Measurements from ENCODE around the gene MYO18A. TPM values are rescaled to one million over a fixed set of nuclear protein-coding genes. Genes with fewer than 3 reads are reported as not detected.
"Not testable (repeated sequence)": the region's sequence is repeated elsewhere in the genome, so short reads cannot be mapped to it uniquely, and the experiment has no call there.

The MYO18A gene
- polyA plus RNA-seq, 12 donors: 125 to 328 (median 222) TPM; not detected in 1

DNA sequence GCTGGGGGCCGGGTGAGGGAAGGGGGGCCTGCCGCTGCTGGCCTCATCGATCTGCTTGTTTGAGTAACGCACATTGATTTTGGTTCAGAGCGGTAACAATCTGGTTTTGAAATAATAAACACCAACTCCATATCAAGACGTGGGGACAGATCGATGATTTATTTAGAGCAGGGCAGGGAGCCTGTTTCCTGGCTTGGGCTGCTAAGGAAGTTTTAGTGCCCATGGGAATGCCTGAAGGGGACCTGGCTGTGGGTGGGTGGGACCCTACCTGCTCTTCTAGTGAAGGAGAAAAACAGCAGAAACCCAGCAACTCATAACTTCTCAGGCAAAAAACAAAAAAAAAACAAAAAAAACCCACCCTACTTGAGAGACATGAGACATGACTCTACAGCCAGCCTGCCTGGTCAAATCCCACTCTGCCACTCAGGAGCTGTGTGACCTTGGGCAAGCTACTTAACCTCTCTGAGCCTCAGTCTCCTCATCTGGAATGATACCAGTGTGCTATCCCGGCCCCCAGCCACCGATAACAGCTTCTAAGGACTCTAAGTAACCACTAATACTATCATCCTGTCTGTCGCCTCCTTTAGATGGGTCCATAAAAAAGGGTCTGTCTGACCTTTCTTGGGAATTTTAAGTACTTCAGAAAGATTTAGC is 71.2 kb downstream of the MYO18A start:
- no peak for DNase-seq

DNA sequence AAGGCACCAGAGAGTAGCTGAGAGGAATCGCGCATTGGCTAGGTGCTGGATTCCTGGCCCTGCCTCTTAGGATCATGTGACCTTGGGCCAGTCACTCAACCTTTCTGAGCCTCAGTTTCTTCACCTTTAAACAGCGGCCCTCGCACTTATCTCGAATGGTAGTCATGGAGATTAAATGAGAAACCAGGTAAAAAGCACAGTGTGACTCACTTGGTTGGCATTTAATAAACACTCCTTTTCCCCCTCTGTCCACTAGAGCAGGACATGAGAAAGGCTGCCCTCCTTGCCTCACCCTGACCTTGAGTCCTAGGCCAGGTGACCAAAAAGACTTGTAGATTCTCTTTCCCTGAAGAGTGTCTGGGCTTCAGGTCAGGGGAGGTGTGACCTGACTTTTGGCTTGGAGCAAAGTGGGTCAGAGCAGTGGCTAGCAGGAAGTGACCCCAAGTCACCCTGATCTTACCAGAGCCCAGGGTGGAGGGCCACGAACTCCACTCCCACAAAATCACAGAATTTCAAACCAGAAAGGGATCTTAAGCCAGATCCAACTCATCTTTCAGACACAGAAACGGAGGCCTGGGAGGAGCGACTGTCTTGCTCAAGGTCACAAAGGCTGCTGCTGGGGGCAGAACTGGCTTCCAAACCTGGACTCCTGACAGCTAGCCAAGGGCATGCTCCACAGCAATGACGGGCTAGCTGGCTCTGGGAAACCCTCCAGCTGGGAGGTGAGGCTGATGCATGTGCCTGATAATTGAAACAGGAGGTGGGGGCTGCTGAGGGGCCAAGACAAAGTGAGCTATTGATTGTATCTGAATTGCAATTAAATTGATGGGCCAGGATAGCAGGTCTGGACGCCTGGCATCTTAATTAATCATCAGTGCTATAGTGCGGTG is 72.0 kb downstream of the MYO18A start:
- DNase-seq: no peak

DNA sequence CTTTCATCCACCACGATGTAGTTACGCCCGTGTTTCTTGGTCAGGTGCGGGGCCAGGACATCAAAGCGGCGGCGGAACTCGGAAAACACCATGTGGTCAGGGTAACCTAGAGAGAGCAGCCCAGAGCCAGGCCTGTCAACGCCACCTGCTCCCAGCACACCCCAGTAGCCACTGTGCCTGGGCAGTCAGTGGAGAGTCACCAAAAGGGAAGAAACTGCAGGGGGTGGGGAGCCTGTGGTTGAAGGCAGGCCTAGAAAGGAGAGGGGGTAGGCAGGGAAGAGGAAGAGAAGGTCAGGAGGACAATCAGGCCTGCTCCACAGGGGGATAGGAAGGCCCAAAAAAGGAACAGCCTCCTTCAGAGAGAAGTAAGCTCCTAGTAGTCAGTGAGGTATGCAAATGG is 73.1 kb downstream of the MYO18A start:
- no peak for DNase-seq

DNA sequence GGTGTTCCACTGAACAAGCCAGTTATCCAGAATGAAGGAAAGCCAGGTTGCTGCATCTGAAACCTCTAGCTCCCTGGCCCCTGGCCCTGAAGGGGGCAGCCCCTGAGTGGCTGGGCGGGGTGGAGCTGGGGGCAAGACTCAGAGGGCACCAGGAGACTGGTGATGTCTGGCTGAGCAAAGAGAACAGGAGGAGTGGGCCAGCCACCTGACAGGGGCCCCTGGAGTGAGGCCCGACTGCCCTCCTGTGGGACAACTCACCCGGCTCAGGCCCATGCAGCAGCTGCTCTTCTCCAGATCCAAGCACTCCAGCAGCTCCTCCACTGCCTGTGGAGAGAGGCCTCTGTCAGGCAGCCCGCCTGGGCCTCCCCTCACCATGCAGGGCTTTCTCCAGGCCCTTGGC is 76.9 kb downstream of the MYO18A start:
- DNase-seq: no peak

DNA sequence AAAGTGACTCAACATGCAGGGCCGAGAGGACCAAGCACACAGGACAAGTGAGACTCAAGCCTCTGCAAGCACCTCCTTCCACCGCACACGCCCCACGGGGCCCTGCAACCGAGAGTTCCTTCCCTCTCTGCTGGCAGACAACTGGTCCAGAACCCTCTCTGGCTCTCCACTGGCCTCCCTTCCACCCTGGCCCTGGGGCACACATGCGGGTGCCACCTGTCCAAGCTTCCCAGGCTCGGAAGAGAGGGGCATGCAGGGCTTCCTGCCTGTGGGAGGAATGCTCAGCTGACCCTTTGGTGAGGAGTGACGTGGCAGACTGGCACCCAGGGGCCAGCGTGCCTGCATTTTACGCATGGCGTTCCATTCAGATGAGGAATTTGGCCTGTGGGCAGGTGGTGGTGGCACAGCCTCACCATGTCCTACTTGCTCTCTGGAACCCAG is 77.4 kb downstream of the MYO18A start:
- no peak for DNase-seq

DNA sequence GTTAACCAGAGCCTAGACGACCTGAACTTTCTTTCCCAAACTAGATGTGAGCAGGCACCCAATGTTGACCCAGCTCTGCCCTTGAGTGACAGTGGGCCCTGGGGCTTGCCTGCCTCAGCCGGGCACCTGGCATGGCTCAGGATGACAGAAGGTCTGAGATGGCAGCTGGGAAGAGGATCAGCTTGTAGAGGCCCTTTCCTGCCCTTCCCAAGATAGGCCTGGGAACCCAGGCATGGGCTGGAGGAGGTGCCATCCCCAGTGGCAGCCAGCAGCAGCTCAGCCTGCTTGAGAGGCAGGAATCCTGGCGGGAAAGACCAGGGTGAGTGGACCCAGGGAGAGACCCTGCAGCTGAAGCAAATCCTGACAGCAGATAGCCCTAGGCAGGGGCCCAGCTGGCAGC is 78.2 kb downstream of the MYO18A start:
- DNase-seq: no peak

DNA sequence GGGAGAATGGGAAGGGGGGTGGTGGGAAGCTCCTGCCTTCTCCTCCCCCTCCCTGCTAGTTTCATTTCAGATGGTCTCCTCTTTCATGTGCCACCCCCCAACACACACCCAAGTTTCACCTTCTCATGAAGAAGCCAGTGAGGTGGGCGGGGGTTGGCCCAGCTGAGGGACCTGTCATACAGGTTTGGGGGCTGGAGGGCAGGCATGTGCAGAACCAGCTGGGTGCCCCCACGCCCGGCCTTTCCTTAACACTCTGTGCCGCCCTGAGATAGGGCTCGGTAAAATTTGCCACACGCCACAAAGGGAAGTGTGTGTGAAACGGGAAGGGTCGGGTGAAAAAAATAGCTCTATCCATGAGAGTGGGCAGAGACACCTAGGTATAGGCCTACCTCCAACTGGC is 79.9 kb downstream of the MYO18A start:
- no peak for DNase-seq

DNA sequence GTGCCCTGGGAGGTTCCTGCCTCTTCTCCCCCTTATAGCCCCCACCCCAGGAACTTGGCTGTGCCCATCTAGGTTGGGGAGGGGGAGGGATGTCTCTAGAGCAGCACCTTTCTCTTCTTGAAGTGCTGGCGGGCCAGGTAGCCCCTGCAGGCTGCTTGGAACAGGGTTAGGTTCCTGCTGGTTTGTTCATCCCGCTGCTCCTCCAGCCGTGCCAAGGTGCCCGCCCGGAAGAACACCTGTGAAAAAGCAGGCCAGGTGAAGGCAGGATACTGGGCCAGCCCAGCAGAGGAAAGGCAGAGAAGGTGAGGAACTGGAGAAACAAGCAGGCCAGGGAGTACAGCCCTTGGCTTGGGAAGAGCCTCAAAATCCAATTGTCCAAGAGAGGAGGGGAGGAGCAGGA is 80.7 kb downstream of the MYO18A start:
- DNase-seq: no peak

DNA sequence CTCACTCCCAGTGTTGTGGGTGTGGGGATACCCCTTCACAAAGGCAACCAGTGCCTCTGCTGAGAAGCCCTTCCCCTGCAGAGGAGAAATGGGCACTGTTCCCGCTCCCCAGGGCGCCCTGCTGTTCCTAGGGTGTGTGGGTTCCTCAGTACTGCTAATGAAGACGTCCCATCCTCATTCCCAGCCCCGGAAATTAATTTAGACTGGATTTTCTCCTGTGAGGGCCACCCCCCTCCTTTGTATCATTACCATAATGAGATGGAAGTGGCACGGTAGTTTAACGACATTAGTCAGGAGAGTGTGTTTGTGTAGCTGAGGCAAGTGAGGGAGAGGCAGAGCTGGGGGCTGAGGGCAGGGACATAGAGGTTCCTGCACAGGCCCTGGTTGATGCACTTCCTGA is 84.1 kb downstream of the MYO18A start:
- DNase-seq: no peak

DNA sequence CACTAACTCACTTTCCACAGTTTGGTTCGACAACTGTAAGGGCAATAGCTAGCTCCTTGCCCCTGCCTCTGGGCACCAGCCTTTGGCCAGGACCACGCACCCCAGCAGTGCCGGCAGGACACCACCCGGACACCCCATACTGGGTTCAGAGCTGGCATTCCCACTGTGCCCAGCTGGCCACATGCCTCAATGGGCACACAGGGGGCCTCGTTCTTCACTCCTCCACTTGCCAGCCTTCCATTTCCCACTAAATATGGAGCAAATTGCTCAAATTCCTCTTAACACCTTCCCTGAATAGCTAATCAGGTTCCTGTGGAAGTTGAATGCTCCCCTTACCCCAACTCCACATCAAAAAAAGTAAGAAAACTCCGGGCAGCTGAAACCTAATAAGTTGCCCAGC is 84.8 kb downstream of the MYO18A start:
- DNase-seq: no peak

DNA sequence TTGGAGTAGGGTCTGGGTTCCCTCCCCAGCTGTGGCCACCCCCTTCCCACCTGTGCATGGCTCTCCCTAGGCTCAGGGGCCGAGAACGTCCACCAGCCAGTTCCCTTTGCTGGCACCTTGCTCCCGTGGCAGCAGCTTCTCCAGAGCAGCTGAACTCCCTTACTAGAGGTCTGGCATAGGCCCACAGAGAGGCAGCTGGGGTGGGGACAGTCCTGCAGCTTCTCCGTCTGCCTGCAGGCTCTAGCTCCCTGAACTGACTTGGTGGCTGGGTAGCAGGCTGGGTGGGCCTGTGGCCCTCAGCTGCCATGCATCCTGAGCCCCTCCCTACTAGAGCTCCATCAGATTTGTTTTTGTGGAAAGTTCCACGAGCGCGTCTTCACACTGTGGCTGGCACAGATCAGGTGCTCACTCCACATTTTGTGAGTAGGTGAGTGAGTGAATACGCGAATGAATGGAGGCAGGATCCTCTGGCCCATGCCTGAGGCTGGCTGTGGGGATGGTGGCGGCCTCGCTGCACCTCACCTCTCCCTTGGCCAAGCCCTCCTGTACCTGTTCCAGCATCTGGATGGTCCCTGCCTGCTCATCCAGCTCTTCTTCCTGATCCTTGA is 86.0 kb downstream of the MYO18A start:
- DNase-seq: no peak

DNA sequence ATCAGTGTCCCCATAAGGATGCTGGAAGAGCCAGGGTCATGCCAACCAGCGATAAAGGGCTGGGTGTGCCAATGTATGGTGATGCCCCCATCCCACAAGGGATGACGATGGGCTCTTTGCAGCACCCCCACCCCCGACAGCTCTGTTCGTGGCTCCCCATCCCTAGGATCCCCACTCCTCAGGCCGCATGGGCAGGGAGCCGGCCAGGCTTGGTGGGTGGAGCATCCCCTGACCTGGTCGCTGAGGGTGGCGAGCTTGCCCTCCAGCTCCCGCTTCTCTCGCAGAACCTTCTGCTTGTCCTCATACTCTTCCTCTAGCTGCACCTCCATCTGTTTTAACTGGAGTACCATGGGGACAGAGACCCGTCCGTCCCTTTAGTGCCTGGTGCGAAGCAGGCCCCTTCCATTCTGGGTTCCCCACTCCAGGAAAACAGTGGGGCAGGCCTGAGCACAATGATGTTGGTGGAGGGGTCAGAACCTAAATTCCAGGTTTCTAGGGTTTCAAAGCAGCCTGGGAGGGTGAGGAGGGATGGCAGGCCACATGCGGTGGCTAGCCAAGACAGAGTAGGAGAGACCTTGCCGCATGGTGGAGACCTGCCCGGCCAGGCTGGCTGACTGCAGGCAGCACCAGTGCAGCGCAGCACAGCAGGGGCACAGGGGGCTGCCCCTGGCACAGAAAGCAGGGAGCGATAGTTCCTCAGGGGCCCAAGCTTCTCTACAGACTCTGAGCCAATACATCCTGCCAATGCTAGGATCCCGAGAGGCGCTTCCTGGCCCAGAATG is 86.9 kb downstream of the MYO18A start:
- no peak for DNase-seq

DNA sequence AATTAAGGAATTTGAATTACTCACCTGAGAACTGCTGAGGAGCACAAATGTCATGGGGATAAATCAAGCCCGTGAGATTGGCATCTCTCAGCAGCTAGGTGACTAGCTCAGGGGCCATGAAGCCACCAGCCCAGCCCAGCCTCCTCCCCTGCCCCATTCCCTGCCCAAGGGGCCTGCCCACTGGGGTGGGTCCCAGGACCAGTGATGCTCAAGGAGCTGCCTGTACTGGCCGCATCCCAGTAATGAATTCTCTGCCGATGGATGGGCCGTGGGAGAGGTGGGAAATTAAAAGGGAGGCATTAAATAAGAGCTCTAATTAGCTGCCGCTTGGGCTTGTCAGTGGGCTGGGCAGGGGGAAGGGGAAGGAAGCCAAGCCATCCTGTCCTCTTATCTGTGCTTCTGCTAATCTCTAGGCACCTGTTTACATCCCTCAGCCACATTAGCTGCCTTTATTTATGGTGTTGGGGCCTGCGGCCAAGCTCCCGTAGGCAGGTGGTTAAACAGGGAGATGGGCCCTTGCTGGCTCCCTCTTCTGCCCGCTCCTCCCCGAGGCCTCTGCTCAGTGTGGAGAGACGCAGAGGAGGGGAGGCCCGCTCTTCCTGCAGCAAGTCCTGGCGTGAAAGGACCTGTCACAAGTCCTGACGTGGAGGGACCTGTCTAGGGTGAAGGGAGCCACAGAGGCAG is 88.5 kb downstream of the MYO18A start:
- no peak for DNase-seq

DNA sequence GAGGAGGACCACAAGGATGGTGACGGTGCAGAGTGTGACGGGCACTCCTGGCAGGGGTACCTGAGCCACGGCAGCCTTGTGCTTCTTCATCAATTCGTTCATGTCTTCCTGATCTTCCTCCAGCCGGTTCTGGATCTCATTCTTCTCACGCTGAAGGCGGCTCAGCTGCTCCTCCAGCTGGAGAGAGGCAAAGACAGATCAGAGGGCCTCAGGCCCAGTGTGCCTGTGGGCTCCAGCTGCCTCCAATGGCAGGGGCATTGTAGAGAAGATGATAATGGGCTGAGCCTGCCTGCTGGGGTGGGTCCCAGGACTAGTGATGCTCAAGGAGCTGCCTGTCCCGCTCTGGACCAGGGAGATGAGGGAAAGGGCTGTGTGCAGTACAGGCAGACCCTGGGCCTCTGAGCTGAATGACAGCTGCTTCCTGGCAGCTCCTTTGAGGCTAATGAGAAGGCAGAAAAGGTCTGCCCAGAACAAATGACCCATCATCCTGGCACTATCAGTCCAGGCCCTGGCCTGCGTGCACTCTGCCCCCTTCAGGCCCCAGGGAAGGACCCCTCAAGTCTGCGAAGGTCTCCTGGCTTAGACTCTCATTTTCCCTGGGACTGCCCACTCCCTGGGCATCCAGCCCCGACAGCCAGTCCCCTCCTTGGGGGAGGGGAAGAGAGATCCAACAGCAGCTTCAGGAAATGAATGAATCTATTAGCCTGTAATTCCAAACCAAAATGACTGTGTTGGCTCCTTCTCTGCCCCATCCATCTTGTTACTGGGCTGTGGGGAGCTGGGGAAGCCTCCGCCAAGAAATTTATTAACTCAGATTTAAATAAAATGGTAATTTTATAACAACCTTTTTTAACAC is 89.2 kb downstream of the MYO18A start:
- DNase-seq: no peak

DNA sequence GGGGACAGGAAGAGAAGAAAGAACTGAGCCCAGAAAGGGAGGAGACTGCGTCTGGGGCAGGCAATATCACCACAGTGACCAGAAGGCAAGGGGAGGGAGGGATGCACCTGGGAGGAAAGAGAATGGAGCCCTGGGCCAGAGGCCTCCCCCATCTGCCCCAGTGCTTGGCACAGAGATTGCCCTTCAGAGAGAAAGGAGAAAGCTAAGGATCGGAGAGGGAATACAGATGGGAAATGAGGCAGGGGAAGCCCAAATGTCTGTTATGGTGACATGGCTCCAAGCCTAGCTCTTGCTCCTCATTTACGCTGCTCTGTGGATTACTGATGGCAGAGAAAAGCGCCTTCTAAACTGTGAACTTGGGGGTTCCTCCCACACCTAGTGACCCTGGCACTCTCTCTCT is 90.1 kb downstream of the MYO18A start:
- DNase-seq: no peak

DNA sequence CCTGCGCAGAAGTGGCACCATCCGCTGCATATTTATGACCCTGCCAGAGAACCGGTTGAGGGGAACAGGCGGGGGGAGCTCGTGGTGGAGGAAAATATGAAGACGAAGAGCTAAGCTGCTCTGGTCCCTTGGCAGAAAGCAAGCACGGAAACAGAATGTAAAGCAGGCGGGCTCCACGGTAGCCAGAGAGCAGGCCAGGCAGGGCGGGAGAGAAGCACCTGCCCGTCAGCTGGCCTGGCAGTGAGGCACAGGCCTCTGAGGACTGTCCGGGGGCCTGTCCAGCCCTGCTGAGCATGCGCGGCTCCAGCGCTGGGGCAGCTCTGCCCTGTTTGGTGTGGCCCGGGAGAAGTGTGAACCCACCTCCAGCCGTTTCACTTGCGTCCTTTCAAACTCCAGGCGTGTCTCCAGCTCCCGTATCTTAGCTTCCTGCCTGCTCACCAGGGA is 90.6 kb downstream of the MYO18A start:
- peak; percentile 40 for DNase-seq

DNA sequence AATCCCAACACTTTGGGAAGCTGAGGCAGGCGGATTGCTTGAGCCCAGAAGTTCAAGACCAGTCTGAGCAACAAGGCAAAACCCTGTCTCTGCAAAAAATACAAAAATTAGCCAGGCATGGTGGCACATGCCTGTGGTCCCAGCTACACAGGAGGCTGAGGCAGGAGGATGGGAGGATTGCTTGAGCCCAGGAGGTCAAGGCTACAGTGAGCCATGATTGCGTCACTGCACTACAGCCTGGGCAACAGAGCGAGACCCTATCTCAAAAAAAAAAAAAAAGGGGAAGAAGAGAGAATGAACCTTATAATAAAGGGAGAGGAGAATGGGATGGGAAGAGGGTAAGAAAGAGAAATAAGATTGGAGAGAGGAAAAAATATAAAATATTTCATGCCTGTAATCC is 91.4 kb downstream of the MYO18A start:
- DNase-seq: not testable (repeated sequence)

DNA sequence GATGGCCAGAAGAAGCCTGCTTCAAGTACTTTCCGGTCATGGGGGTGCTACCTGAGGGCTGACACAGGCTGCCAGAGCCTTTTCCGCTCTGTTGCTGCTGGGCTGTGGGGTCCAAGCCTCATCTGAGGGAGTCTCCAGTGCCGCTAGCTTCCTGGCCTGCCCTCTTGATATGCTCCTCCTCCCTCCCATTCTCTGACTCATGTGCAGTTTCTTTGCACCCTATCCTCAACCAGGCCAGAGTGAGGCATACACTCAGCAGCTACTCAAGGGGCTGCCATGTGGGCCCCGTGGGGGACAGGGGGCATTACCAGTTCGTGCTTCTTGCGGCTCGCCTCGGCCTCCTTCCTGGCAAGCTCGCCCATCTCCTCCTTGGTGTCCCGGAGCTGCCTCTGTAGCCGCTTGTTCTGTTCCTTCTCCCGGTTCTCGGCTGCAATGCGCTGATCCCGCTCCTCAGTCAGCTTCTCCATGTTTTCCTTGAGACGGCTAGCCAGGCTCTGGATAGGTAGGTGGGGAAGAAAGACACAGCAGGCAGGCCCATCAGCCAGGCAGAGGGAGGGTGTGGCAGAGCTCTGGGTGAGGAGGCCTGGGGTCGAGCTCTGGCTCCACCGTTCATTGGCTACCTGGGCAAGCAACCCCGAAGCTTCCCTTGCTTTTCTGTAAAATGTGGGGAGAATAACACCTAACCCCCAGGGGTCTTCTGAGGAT is 93.4 kb downstream of the MYO18A start:
- no peak for DNase-seq

DNA sequence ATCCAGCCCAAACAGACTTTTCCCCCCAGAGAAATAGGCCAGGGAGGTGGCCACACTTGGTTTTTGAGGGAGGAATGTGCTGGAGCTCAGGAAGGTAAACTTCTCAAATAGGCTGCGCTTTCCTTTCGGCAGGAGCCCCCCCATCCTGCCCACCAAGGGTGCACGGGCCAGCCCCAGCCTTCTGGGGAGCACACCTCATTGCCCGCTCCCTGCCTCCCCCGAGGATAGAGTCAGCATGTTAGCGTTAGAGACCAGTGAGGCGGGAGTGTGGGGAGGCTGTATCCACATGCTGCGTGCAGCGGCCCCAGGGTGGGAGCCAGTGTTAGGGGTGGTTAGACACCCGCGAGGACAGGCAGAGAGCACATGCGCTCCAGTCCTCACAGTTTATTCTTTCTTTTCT is 95.0 kb downstream of the MYO18A start:
- no peak for DNase-seq
